Effector CD4-positive, alpha-beta T cell (primary cell): ENCODE data around the gene STOML2.

Experiments used
- DNase-seq: peaks from one replicate; pipeline ENCODE4 v3.0.0-alpha.2; 2020

Gene STOML2

GRCh38 chr9:35071814-35072460 is 31.0 kb downstream of the STOML2 start:
- peak; percentile 68 for DNase-seq

- no peak for DNase-seq
Measured at GRCh38 chr9:35070823-35071813, 31.8 kb downstream of the STOML2 start.

GRCh38 chr9:35069020-35069419 is 33.9 kb downstream of the STOML2 start:
- no peak for DNase-seq

- no peak for DNase-seq
Measured at GRCh38 chr9:35067056-35067455, 35.9 kb downstream of the STOML2 start.

- DNase-seq: no peak
Measured at GRCh38 chr9:35060548-35061207, 42.3 kb downstream of the STOML2 start.

GRCh38 chr9:35059438-35059837 is 43.5 kb downstream of the STOML2 start:
- DNase-seq: no peak

GRCh38 chr9:35057271-35057620 is 45.7 kb downstream of the STOML2 start:
- no peak for DNase-seq

- DNase-seq: no peak
Measured at GRCh38 chr9:35056571-35057270, 46.2 kb downstream of the STOML2 start.

- DNase-seq: no peak
Measured at GRCh38 chr9:35054871-35055644, 47.9 kb downstream of the STOML2 start.

GRCh38 chr9:35054185-35054835 is 48.6 kb downstream of the STOML2 start:
- DNase-seq: no peak

GRCh38 chr9:35051069-35051967 is 51.6 kb downstream of the STOML2 start:
- DNase-seq: peak; percentile 37
